ENCODE data around the gene ANKRD44. TPM values are rescaled to one million over a fixed set of nuclear protein-coding genes. Genes with fewer than 3 reads are reported as not detected.

The ANKRD44 gene
- total RNA-seq, 1 donor from 2014 or later = 9.7 TPM

DNA sequence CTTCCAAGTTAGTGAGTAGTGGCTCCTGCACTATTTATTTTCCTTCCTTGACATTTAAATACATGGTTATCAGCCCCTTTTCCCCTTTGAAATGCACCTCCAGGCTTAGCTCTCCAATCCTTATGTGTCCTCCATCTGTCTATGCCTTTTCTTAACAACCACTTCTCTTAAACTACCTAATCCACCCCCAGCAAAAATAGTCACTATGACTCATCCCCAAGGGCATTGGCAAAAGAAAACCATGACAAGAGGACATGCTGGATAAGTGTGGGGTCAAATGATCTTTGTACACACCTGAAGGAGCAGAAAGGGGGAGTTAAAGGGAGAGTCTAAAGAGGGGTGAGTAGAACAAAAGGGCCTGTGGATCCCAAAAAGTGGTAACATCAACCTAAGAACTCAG lies 127.2 kb downstream of the ANKRD44 start:
- peak; percentile 66 for DNase-seq (ENCODE audit: low read depth)

GRCh38 chr2:197182668-197183067 lies 127.9 kb downstream of the ANKRD44 start:
- no peak for DNase-seq (ENCODE audit: low read depth)

- no peak for DNase-seq (ENCODE audit: low read depth)
These were observed 129.1 kb downstream of the ANKRD44 start for GRCh38 chr2:197181491-197181890.

- no peak for DNase-seq (ENCODE audit: low read depth)
These were observed 130.7 kb downstream of the ANKRD44 start for GRCh38 chr2:197179744-197180498.

DNA sequence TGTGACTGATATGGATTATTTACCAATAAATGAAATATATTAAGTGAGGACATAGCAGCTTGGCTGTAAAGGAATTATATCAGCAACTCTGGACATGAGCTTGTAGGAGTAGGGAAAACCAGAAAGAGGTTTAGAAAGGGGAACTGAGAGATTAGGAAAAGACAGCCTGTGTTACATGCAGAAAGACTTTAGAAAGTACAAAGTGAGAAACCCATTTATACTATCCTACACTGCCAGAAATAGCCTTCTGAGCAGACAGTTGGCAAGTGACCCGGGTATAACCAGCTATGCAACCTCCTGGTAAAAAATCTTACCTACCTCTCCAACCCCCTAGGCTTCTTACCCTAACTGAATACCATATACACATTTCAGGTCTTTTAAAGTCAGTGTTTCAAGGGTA lies 134.1 kb downstream of the ANKRD44 start:
- no peak for DNase-seq (ENCODE audit: low read depth)

- no peak for DNase-seq (ENCODE audit: low read depth)
These were observed 136.0 kb downstream of the ANKRD44 start for GRCh38 chr2:197174539-197175094.

DNA sequence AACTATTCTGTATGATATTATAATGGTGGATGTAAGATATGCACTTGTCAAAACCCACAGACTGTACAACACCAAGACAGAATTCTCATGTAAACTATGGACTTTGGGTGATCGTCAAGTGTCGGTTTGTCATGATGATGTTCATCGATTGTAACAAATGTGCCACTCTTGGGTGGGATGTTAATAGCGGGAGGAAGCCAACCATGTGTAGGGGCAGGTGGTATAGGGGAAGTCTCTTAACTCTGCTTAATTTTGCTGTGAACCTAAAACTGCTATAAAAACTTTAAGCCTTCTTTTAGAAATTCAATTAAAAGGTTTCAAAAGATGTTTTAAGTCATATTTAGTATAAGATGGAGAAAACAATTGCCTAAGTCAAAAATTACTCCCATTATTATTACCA lies 139.0 kb downstream of the ANKRD44 start:
- no peak for DNase-seq (ENCODE audit: low read depth)

GRCh38 chr2:197170208-197170607 lies 140.4 kb downstream of the ANKRD44 start:
- no peak for DNase-seq (ENCODE audit: low read depth)

- peak; percentile 39 for DNase-seq (ENCODE audit: low read depth)
These were observed 141.9 kb downstream of the ANKRD44 start for GRCh38 chr2:197168705-197169104.

DNA sequence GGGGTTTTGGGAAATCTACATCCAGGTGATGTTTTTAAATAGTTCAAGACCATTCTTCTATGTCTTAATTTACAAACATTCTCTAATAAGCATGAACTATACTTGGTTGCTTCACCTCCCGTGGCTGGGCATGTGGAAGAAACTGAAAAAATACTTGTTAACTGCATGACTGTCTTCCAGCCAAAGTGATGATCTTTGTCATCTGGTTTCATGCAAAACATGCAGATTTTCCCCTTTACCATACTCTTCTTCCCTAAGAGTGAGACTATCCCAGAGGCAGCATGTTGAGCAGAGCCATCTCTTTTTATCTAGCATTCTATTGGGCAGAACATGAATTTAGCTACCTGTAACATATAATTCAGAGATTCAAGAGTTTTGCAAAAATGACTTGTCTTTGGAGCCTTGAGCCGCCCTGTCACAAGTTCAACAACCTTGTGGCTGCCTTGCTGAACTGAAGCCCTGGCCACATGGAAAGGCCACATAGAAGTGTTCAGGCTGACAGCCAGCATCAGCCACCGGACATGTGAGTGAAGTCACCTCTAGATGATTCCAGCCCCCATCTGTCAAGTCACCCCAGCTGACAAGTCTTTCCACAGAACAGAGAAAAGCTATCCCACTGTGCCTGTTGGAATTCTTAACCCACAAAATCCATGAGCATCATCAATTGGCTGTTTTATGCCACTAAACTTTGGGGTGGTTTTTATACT lies 142.8 kb downstream of the ANKRD44 start:
- peak; percentile 45 for DNase-seq (ENCODE audit: low read depth)

GRCh38 chr2:197165020-197165419 lies 145.6 kb downstream of the ANKRD44 start:
- no peak for DNase-seq (ENCODE audit: low read depth)

DNA sequence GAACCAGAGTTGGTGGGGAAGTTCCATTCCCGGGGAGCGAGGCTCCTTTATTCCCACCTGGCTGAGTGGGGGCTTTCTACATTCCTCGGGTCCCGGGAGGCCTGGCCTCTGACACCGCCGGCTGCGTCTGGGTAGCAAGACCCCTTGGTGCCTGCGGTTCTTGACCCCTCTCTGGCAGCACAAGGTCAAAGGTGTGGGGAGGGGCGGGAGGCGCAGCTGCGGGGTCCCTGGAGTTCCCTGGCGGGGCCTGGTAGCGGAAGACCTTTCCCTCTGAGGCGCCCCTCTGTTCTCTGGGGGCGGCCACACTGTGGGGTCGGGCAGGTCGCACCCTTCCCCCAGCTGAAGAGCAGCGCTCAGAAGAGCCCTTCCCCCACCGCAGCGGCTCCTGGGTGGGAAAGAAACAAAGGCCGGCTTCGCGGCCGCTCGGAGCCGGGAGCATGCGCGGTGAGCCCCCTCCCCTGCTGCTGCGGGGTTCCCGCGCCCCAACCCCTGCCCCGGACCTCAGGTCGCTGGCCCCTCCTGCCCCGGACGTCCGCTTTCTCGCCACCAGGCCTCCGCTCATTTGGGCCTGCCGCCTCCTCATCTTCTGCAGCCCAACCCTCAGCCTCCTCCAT lies 146.3 kb downstream of the ANKRD44 start:
- no peak for DNase-seq (ENCODE audit: low read depth)

DNA sequence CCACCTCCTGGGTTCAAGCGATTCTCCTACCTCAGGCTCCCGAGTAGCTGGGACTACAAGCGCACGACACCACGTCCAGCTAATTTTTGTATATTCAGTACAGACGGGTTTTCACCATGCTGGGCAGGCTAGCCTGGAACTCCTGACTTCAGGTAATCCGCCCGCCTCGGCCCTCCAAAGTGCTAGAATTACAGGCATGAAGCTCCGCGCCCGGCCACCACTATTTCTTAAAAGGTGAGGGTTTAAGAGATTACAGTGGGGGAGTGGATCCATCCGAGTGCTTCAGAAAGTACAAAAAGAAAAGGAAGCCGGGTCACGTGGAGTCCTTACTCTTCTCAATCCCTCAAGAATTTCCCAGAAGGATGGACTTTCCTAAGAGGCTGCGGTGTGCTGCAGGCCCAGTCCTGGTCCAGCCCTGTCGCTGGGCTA lies 146.9 kb downstream of the ANKRD44 start:
- DNase-seq (ENCODE audit: low read depth) = no peak

DNA sequence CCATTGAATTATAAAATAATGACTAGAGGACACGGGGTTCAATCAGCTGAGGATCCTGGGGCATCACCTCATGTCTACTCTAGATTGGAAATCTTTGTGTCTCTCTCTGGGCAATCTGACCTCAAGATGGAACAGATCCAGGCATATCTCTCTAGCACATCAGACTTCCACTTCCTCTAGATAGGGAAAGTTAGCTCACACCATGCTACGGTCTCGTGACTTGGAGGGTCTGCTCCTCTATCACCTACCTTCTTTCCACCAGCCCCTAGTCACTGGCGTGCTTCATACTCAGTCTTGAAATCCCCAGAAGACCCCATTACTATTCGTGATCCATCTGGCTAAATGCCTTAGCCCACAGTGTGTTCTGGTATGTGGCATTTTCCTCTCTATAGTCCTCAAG lies 148.8 kb downstream of the ANKRD44 start:
- peak; percentile 31 for DNase-seq (ENCODE audit: low read depth)

DNA sequence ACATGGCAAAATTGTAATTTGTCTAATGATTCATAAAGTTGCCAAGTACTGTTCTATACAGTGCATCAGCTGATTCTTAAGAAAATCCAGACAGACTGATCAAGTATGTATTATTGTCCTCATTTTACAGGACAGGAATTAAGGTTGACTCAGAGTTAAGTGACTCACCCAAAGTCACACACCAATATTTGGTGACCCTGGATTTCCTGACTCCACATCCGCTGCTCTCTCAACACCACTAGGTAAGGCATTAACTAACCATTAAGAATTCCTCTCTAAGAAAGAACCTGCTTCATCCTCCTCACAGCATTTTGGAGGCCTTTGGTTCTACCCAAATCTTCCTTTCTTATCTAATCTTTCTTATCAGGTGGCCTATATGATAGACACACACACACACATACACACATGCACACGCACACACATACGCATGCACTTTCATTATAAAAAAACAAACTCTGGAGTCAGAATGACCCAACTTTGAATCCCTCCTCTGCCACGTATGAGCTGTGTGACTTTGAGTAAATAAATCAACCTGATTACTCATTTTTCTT lies 150.8 kb downstream of the ANKRD44 start:
- DNase-seq (ENCODE audit: low read depth) = no peak

DNA sequence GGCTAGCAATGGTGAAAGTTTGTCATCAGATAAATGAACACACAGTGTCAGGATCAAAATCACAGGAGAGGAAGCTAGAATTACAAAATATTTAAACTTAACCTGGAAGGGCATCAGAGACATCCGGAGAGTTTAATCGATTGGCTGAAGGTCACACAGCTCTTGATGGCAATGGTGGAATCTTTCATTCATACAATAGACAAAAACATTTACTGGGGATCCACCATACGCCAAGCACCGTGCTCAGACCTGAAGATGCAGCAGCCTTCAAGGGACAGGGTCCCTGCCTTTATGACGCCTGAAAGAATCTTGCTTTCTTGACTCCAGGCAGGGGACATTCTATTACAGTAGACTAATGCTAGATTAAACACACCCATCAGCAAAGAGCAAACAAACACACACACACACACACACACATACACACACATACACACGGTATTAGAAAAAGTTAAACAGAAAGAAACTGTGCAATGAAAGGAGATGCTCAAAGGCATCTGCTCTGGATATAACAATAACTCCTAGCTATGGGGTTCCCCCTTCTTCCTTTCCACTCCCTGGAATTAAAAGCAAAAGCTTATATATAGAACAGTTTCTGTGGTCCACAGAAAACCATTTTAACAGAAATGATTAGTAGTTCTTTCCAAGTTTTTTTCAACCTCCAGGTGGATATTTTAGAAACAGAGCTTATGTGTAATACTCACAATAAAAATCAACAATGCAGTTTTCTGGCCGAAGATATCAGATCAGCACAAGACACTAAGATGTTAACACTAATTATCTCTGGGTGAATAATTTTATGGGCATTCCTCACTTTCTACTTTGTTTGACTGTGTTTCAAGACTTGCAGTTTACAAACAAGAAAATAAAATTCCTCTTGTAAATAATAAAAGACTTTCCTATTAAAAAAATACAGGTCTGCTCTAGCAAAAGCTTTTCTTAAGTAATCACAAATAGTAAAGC lies 151.7 kb downstream of the ANKRD44 start:
- DNase-seq (ENCODE audit: low read depth) = no peak

- DNase-seq (ENCODE audit: low read depth) = peak; percentile 30
These were observed 152.6 kb downstream of the ANKRD44 start for GRCh38 chr2:197157879-197158537.

DNA sequence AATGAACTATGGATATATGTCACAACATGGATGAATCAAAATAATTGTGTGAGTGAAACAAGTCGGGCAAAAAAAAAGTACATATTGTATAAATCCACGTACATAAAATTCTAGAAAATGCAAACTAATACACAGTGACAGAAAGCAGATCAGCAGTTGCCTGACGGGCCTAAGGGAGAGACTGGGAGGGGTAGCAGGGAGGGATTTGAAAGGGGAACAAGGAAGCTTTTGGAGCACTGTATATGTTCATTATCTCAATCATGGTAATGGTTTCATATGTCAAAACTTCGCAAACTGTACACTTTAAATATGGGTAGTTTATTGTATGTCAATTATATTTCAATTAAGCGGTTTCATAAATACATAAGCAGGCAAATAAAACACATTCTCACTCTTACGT lies 153.8 kb downstream of the ANKRD44 start:
- DNase-seq (ENCODE audit: low read depth) = no peak

- DNase-seq (ENCODE audit: low read depth) = no peak
These were observed 157.9 kb downstream of the ANKRD44 start for GRCh38 chr2:197152451-197153228.

Measured in myocyte (in vitro differentiated cells).